A549 (cell line): ENCODE results near the gene SCRT2. TPM values are rescaled to one million over a fixed set of nuclear protein-coding genes. Genes with fewer than 3 reads are reported as not detected.
"Not testable (repeated sequence)": the region's sequence is repeated elsewhere in the genome, so short reads cannot be mapped to it uniquely, and the experiment has no call there.

ENCODE experiments used
- ATAC-seq, 2 experiments: fragments of 200-7000 bp in 1 of 2; fragments of >200 bp in 1 of 2; cut with Nextera tagmentation in 1 of 2; cut with Tn5 transposase in 1 of 2; 3 replicates each; pipeline versions ENCODE4 v1.8.0 to v1.9.1; 2018 to 2020; ENCODE audit warnings: mild to moderate bottlenecking in 1 of 2, moderate library complexity in 1 of 2
- CTCF ChIA-PET: fragments of 300-600 bp; sonication (Branson Sonifier 250); formaldehyde crosslinking; extraction: SDS; loops from one replicate; lab custom pipeline; 2021; ENCODE audit warnings: antibody characterized with exemption, inconsistent platforms; lab: Yijun Ruan, JAX
- POLR2A ChIA-PET: fragments of 350-600 bp; formaldehyde crosslinking; extraction: SDS; loops from one replicate; lab custom pipeline; 2021; ENCODE audit warnings: antibody characterized with exemption, inconsistent platforms; lab: Yijun Ruan, JAX
- DNase-seq, 2 experiments: peaks; one replicate each; pipeline versions ENCODE4 v3.0.0 to v3.0.0-alpha.2; 2011 to 2016; ENCODE audit warnings: low read depth in 1 of 2, low spot score in 1 of 2
- FAIRE-seq: peaks from 2 replicates; lab custom pipeline; 2011; peaks lifted over from hg19 to GRCh38; lab: Jason Lieb, UNC
- H3K27ac ChIP-seq, 2 experiments: fragments of >200 bp; sonication (Bioruptor Twin); formaldehyde crosslinking; 3 replicates each; pipeline ENCODE4 v1.5.1; 2016 to 2017
- H3K4me1 ChIP-seq: fragments of >200 bp; sonication (Bioruptor Twin); formaldehyde crosslinking; 3 replicates; pipeline ENCODE4 v1.6.1; 2016
- H3K4me2 ChIP-seq: fragments of >200 bp; sonication (Bioruptor Twin); formaldehyde crosslinking; 3 replicates; pipeline ENCODE4 v1.6.1; 2016
- H3K4me3 ChIP-seq: fragments of >200 bp; sonication (Bioruptor Twin); formaldehyde crosslinking; 3 replicates; pipeline ENCODE4 v1.5.1; 2016
- H3K9me3 ChIP-seq: fragments of >200 bp; sonication (Bioruptor Twin); formaldehyde crosslinking; 3 replicates; pipeline ENCODE4 v1.6.1; 2016
- EP300 ChIP-seq, 2 experiments: fragments of >200 bp; sonication (Bioruptor Twin); formaldehyde crosslinking; IDR thresholded peaks; 2 replicates in 1 of 2; 3 replicates in 1 of 2; pipeline ENCODE4 v1.6.1; 2016 to 2017
- ESRRA ChIP-seq: fragments of 150-350 bp; IDR thresholded peaks from 2 replicates; pipeline ENCODE4 v1.6.1; 2014; ENCODE audit warnings: mild to moderate bottlenecking, low read length, borderline replicate concordance
- HOXB13 ChIP-seq: fragments of 250-450 bp; sonication (Bioruptor Pico); IDR thresholded peaks from 2 replicates; pipeline ENCODE4 v1.5.0; 2020; ENCODE audit warnings: low read depth, mild to moderate bottlenecking, moderate library complexity
- MYC ChIP-seq: IDR thresholded peaks from 2 replicates; pipeline ENCODE4 v1.6.1; 2012; ENCODE audit warnings: mild to moderate bottlenecking, inconsistent platforms, low read length, improper control_type of control experiment, borderline replicate concordance
- RAD21 ChIP-seq, 2 experiments: fragments of >200 bp in 1 of 2; sonication (Bioruptor Twin) in 1 of 2; formaldehyde crosslinking in 1 of 2; IDR thresholded peaks in 1 of 2; conservative IDR thresholded peaks in 1 of 2; 2 replicates in 1 of 2; 3 replicates in 1 of 2; pipeline ENCODE4 v1.6.1; 2012 to 2018; ENCODE audit warnings: inconsistent platforms in 1 of 2
- RCOR1 ChIP-seq: fragments of 150-350 bp; IDR thresholded peaks from 2 replicates; pipeline ENCODE4 v1.6.1; 2014; ENCODE audit warnings: antibody characterized with exemption, low read length, low read depth
- RFX5 ChIP-seq: fragments of 450-650 bp; IDR thresholded peaks from 2 replicates; pipeline ENCODE4 v1.7.1; 2014; ENCODE audit warnings: antibody characterized with exemption, mild to moderate bottlenecking, moderate library complexity
- TP53 ChIP-seq: fragments of 250-450 bp; sonication (Bioruptor Pico); IDR thresholded peaks from 2 replicates; pipeline ENCODE4 v1.5.0; 2021; ENCODE audit warnings: mild to moderate bottlenecking, moderate library complexity
- WGBS: methylation state at CpG from one replicate; pipeline ENCODE4 v1.1.6; 2017; ENCODE audit errors: missing lambda C conversion rate; 5-methylcytosine and 5-hydroxymethylcytosine counted together
- polyA plus RNA-seq, 4 experiments: library from polyadenylated mRNA; depleted of rRNA in 3 of 4; stranded (reverse); fragments of >200 nt; fragmentation: RNase III in 1 of 4; extraction: RNeasy Plus Mini Kit Qiagen cat#74134 plus additional on column Dnase treatment in 1 of 4; gene quantifications; 2 replicates in 3 of 4; 3 replicates in 1 of 4; pipeline ENCODE4 v1.2.3, GENCODE V29; 2011 to 2017
- TF ChIP-seq, protein P1 (sequence below): fragments of >200 bp; sonication (Bioruptor Twin); formaldehyde crosslinking; IDR thresholded peaks from 2 replicates; pipeline ENCODE4 v1.6.1; 2016
- TF ChIP-seq, protein P2 (sequence below): IDR thresholded peaks from 2 replicates; pipeline ENCODE4 v1.6.1; 2012

The SCRT2 gene
- polyA plus RNA-seq, 2 of the 4 experiments (the other 2 are of a cell fraction), result not detected

GRCh38 chr20:644692-645317 is 30.8 kb downstream of the SCRT2 start:
- Histone ChIP-seq H3K9me3 (peaks cover 8% of the 10 kb centered on the region; the same call in 1 of the 3 replicates), H3K27ac (0 out of 6 replicates have a peak overlapping the region, but pooled peaks of 1 of the 2 experiments have one; percentile 13), H3K4me1 (peaks cover 21% of the 10 kb centered on the region), H3K4me3 (no peak overlapping the region), H3K4me2 (no peak overlapping the region)
- WGBS, result 71% methylated on average over 11 of the region's 11 CpGs
- ChIA-PET POLR2A (interaction anchor here (0.5 to 0.9 kb wide), 5 partner anchors 22 to 265 kb away, joined by 3 to 4 read pairs (median 3); partner anchors contain the start of gene CSNK2A1), CTCF (interaction anchor here (0.6 to 6.4 kb wide), 64 partner anchors 7 to 344 kb away, joined by 3 to 87 read pairs (median 5); partner anchors contain the start of genes SCRT2 and SLC52A3)
- TF ChIP-seq, protein P1, sequence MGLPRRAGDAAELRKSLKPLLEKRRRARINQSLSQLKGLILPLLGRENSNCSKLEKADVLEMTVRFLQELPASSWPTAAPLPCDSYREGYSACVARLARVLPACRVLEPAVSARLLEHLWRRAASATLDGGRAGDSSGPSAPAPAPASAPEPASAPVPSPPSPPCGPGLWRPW, result no peak
- peak; percentile 23; the same call in 1 of the 2 replicates for TF ChIP-seq ESRRA
- DNase-seq, result no peak
- FAIRE-seq, result no peak
- no peak for ATAC-seq

DNA sequence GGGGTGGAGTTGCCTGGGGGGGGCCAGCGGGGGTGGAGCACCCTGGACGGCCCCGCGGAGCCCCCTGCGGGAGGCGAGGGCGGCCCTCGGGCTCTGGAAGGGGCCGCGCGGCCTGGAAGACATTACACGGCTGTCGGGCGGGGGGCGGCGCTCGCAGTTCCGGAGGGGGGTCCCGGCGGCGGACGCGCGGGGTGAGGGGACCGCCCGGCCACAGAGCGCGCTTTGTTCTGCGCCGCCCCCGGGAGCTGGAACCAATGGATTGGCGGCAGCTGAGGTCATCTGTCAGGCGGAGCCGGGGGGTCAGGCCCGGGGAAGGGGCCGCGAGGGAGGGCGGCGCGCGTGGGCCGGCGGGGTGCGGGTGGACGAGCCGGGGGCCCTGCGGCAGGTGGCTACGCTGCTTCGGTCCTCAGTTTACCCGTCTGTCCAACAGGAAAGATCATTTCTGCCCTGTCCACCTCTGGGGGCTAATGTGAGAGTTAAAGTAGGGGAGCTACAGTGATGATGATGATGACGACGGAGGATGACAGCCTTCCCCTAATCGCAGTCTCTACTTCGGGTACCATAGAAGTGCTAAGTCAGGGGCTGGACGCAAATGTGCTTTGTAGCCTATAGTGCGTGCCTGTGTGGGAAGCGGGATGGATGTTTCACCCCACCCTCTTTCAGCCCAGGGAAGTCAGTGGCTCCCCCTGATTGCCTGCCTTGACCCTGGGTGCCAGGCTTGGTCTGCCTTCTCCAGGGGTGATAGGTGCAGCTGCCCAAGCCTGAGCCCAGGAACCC is 33.0 kb downstream of the SCRT2 start:
- CTCF ChIA-PET, result interaction anchor here (2.2 to 6.4 kb wide), 3 partner anchors 9 to 97 kb away, joined by 9 to 87 read pairs (median 19); no protein-coding TSS in a partner anchor
- ATAC-seq (peak; percentile 12 to 32; a peak in 5 of 6 replicates), FAIRE-seq (no peak), DNase-seq (peak in 1 of 2 experiments; percentile 43)
- POLR2A ChIA-PET, result interaction anchor here (0.5 kb wide), 1 partner anchor 107 kb away, joined by 5 read pairs; no protein-coding TSS in a partner anchor
- Histone ChIP-seq H3K9me3 (peaks cover 2% of the 10 kb centered on the region; the same call in 1 of the 3 replicates), H3K4me3 (peak overlapping the region; percentile 15; the same call in 1 of the 3 replicates), H3K27ac (peak overlapping the region in 1 of 2 experiments; percentile 68; a peak in 2 of 6 replicates), H3K4me1 (peaks cover 21% of the 10 kb centered on the region), H3K4me2 (peak overlapping the region; percentile 42)
- TF ChIP-seq, protein P1, result no peak
- TF ChIP-seq TP53 (CRISPR knock-in tag), result peak; percentile 24; the same call in 1 of the 2 replicates
- WGBS, result 66% methylated on average over 16 of the region's 57 CpGs

GRCh38 chr20:642013-642397 is 33.6 kb downstream of the SCRT2 start:
- ATAC-seq, POLR2A ChIA-PET, FAIRE-seq, H3K4me3 ChIP-seq, DNase-seq, H3K9me3 ChIP-seq: not testable (repeated sequence)
- CTCF ChIA-PET, result interaction anchor here (0.7 to 6.4 kb wide), 5 partner anchors 10 to 288 kb away, joined by 3 to 87 read pairs (median 9); no protein-coding TSS in a partner anchor
- H3K4me2 ChIP-seq, result peak overlapping the region; percentile 45; the same call in 1 of the 3 replicates
- H3K27ac ChIP-seq, result peak overlapping the region in 1 of 2 experiments; percentile 68; a peak in 2 of 6 replicates
- no CpG with 5 or more reads among the region's 13 CpGs for WGBS
- H3K4me1 ChIP-seq, result peaks cover 18% of the 10 kb centered on the region

DNA sequence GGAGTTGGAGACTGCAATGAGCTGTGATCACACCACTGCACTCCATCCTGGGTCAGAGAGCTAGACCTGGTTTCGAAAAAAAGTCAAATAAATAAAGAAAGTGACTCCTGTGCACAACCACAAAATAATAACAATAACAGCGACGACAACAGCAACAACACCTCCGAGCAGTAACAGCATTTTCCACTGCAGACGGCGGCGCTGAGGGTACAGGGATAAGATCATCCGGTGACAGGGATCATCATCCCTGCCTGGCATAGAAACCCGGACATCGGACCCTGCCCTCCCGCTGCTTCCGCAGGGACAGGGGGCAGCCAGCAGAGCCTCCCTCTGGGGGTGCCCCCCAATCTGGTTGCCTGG is 34.1 kb downstream of the SCRT2 start:
- ChIA-PET CTCF (interaction anchor here (0.7 to 2.6 kb wide), 8 partner anchors 10 to 287 kb away, joined by 3 to 23 read pairs (median 3); no protein-coding TSS in a partner anchor), POLR2A (no interaction called here)
- peak overlapping the region in 1 of 2 experiments; percentile 50; a peak in 2 of 6 replicates for H3K27ac ChIP-seq
- ATAC-seq (peak; percentile 30 to 45), FAIRE-seq (no peak), DNase-seq (peak; percentile 63 to 86)
- 10% methylated on average over 10 of the region's 12 CpGs for whole genome bisulfite sequencing
- H3K4me2 ChIP-seq, result peak overlapping the region; percentile 45
- H3K9me3 ChIP-seq, result no peaks in the 10 kb centered on the region
- TF ChIP-seq RCOR1, result no peak
- TF ChIP-seq HOXB13, result no peak
- no peak for TF ChIP-seq RAD21 (conservative IDR thresholded peaks at IDR 0.05 in 1 of 2, IDR thresholded peaks at IDR 0.05 in 1 of 2)
- no peak for TF ChIP-seq MYC
- TF ChIP-seq EP300 (IDR thresholded peaks at IDR 0.05), result no peak
- no peak for TF ChIP-seq RFX5
- TF ChIP-seq, protein P2, sequence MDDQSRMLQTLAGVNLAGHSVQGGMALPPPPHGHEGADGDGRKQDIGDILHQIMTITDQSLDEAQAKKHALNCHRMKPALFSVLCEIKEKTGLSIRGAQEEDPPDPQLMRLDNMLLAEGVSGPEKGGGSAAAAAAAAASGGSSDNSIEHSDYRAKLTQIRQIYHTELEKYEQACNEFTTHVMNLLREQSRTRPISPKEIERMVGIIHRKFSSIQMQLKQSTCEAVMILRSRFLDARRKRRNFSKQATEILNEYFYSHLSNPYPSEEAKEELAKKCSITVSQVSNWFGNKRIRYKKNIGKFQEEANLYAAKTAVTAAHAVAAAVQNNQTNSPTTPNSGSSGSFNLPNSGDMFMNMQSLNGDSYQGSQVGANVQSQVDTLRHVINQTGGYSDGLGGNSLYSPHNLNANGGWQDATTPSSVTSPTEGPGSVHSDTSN, result no peak
- peaks cover 13% of the 10 kb centered on the region for H3K4me1 ChIP-seq
- no peak overlapping the region for H3K4me3 ChIP-seq
